GM10266 (cell line): ENCODE measurements around the gene PRR5.

Experiments used
- DNase-seq: peaks from one replicate; pipeline ENCODE4 v3.0.0; 2012; ENCODE audit errors: extremely low spot score
- TF ChIP-seq, protein P1 (sequence below): IDR thresholded peaks from 2 replicates; pipeline ENCODE4 v1.5.1; 2012; ENCODE audit warnings: mild to moderate bottlenecking, low read depth; ENCODE audit not compliant: control insufficient read depth, insufficient read depth; ENCODE audit errors: missing control alignments

The PRR5 gene

GRCh38 chr22:44733426-44734106 lies 31.6 kb downstream of the PRR5 start:
- TF ChIP-seq, protein P1, sequence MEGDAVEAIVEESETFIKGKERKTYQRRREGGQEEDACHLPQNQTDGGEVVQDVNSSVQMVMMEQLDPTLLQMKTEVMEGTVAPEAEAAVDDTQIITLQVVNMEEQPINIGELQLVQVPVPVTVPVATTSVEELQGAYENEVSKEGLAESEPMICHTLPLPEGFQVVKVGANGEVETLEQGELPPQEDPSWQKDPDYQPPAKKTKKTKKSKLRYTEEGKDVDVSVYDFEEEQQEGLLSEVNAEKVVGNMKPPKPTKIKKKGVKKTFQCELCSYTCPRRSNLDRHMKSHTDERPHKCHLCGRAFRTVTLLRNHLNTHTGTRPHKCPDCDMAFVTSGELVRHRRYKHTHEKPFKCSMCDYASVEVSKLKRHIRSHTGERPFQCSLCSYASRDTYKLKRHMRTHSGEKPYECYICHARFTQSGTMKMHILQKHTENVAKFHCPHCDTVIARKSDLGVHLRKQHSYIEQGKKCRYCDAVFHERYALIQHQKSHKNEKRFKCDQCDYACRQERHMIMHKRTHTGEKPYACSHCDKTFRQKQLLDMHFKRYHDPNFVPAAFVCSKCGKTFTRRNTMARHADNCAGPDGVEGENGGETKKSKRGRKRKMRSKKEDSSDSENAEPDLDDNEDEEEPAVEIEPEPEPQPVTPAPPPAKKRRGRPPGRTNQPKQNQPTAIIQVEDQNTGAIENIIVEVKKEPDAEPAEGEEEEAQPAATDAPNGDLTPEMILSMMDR: no peak
- DNase-seq: no peak

- no peak for DNase-seq
- TF ChIP-seq, protein P1: no peak
Observed at GRCh38 chr22:44734278-44734677, 32.3 kb downstream of the PRR5 start.

GRCh38 chr22:44734801-44735517 lies 33.0 kb downstream of the PRR5 start:
- no peak for DNase-seq
- TF ChIP-seq, protein P1: no peak

DNA sequence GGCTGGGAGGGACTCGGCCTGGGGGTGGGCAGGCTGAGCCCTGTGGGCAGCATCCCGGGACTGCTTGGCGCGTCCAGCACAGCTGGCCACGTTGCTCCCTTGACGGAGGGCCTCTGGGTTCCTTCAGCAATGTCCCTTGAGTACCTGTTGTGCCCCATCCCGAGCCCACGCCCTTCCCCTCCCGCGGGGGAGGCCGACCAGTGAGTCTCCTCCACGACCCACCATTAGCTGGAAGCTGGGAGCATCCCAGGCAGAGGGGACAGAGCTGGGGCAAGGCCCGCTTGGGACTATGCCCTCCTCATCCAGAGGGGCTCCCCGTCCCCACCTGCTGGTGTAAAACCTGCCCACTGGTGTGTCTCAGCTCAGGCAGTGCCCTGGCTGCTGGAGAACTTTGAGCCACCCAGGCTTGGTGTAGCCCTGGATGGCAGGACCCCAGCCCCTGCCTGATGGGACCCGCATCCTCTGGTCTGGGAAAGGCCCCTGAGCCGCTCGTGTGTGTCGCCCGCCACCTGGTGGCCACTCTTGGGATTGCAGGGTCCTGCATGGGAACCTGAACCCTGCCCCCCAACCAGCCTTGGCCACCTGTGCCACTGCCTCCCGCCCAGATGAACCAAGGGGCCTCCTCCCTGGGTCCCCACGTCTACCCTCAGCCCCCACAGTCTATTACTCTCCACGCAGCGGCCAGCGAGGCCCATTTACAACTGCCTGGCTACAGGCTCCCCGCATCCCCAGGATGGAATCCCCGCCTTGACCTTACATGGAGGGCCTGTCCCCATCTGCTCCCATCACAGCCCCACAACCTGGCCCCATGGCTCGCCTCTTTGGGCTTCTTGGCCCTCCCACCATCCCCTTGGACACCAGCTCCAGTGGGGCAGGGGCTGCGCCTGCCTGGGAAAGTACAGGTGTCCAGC lies 33.8 kb downstream of the PRR5 start:
- DNase-seq: peak; percentile 91
- TF ChIP-seq, protein P1: peak; percentile 93

- no peak for DNase-seq
- TF ChIP-seq, protein P1: no peak
Observed at GRCh38 chr22:44736581-44737405, 34.8 kb downstream of the PRR5 start.

- TF ChIP-seq, protein P1: no peak
- no peak for DNase-seq
Observed at GRCh38 chr22:44737406-44738346, 35.7 kb downstream of the PRR5 start.
